Measurements from ENCODE around the gene SRSF6. TPM values are rescaled to one million over a fixed set of nuclear protein-coding genes. Genes with fewer than 3 reads are reported as not detected.

SRSF6 gene
- total and polyA plus RNA-seq, 10 of the 15 experiments (the other 5 are each of a cell fraction or from before 2014, with no cell fraction given): 57.2 to 191 (median 108) TPM

DNA sequence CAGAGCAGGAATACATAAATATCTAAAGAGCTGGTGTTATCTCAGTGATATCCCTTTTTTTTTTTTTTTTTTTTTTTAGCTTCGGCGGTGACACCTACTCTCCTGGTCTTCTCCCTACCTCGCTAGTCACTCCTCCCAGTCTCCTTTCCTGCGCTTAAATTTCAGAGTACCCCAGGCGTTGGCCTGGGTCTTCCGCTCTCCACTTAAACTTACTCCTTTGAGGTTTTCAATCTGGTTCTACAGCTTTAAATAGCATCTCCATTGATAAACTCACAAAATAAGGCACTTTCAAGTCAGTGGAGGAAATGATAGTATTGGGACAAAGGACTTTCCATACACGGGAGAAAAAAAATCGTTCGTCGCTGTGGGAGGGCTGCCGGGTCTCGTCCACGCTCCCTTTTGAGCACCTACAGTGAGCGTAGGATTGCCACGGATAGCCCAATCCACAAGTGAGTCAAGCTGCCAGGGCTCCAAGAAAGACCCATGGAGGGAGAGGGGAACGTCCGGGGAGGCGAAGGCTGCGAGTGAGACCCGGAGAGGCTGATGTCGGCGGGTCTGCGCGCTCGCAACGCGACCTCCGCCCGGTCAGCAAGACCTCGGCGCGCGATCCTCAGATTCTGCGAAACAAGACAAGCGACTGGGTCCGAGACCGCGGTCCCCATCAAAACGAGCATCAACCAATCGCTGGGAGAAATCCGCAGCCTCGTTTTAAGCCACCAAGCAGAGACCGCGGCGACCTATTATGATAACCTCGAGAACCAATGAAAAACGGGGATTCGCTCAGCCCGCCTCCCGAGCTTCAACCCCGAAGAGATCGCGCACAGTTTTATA is 672 bp upstream of the SRSF6 start (continued):
- TF ChIP-seq, protein P1, sequence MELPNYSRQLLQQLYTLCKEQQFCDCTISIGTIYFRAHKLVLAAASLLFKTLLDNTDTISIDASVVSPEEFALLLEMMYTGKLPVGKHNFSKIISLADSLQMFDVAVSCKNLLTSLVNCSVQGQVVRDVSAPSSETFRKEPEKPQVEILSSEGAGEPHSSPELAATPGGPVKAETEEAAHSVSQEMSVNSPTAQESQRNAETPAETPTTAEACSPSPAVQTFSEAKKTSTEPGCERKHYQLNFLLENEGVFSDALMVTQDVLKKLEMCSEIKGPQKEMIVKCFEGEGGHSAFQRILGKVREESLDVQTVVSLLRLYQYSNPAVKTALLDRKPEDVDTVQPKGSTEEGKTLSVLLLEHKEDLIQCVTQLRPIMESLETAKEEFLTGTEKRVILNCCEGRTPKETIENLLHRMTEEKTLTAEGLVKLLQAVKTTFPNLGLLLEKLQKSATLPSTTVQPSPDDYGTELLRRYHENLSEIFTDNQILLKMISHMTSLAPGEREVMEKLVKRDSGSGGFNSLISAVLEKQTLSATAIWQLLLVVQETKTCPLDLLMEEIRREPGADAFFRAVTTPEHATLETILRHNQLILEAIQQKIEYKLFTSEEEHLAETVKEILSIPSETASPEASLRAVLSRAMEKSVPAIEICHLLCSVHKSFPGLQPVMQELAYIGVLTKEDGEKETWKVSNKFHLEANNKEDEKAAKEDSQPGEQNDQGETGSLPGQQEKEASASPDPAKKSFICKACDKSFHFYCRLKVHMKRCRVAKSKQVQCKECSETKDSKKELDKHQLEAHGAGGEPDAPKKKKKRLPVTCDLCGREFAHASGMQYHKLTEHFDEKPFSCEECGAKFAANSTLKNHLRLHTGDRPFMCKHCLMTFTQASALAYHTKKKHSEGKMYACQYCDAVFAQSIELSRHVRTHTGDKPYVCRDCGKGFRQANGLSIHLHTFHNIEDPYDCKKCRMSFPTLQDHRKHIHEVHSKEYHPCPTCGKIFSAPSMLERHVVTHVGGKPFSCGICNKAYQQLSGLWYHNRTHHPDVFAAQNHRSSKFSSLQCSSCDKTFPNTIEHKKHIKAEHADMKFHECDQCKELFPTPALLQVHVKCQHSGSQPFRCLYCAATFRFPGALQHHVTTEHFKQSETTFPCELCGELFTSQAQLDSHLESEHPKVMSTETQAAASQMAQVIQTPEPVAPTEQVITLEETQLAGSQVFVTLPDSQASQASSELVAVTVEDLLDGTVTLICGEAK (IDR thresholded peaks at IDR 0.05; ENCODE audit: borderline replicate concordance): no peak
- TF ChIP-seq SP1 (IDR thresholded peaks at IDR 0.05; ENCODE audit: low read depth, low read length): peak; percentile 73
- TF ChIP-seq TAF1 (IDR thresholded peaks at IDR 0.05; ENCODE audit: borderline replicate concordance, low read depth, low read length): 0 out of 2 replicates have a peak, but pooled peaks have one; percentile 32
- no peak for TF ChIP-seq CREM (IDR thresholded peaks at IDR 0.05; ENCODE audit: low read depth)
- no peak for TF ChIP-seq PAX8 (IDR thresholded peaks at IDR 0.05)
- TF ChIP-seq RFX5 (IDR thresholded peaks at IDR 0.05; ENCODE audit: low read depth, low read length): no peak
- no peak for TF ChIP-seq POLR2AphosphoS5 (IDR thresholded peaks at IDR 0.05; ENCODE audit: low read length)
- TF ChIP-seq MTA3 (IDR thresholded peaks at IDR 0.05; ENCODE audit: borderline replicate concordance, low read length): no peak
- TF ChIP-seq RAD21 (IDR thresholded peaks at IDR 0.05; ENCODE audit: insufficient read depth, low read depth, low read length): no peak
- TF ChIP-seq BHLHE40 (IDR thresholded peaks at IDR 0.05; ENCODE audit: borderline replicate concordance in 1 of 2, low read depth in 2 of 2, low read length in 1 of 2): no peak
- TF ChIP-seq KLF5 (IDR thresholded peaks at IDR 0.05; ENCODE audit: partially characterized antibody): no peak
- TF ChIP-seq, protein P2, sequence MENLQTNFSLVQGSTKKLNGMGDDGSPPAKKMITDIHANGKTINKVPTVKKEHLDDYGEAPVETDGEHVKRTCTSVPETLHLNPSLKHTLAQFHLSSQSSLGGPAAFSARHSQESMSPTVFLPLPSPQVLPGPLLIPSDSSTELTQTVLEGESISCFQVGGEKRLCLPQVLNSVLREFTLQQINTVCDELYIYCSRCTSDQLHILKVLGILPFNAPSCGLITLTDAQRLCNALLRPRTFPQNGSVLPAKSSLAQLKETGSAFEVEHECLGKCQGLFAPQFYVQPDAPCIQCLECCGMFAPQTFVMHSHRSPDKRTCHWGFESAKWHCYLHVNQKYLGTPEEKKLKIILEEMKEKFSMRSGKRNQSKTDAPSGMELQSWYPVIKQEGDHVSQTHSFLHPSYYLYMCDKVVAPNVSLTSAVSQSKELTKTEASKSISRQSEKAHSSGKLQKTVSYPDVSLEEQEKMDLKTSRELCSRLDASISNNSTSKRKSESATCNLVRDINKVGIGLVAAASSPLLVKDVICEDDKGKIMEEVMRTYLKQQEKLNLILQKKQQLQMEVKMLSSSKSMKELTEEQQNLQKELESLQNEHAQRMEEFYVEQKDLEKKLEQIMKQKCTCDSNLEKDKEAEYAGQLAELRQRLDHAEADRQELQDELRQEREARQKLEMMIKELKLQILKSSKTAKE (IDR thresholded peaks at IDR 0.05; ENCODE audit: low read depth, poor library complexity, severe bottlenecking): no peak
- 0 out of 2 replicates have a peak, but pooled peaks have one; percentile 22 for TF ChIP-seq RUNX3 (IDR thresholded peaks at IDR 0.05; ENCODE audit: low read length)
- TF ChIP-seq, protein P3, sequence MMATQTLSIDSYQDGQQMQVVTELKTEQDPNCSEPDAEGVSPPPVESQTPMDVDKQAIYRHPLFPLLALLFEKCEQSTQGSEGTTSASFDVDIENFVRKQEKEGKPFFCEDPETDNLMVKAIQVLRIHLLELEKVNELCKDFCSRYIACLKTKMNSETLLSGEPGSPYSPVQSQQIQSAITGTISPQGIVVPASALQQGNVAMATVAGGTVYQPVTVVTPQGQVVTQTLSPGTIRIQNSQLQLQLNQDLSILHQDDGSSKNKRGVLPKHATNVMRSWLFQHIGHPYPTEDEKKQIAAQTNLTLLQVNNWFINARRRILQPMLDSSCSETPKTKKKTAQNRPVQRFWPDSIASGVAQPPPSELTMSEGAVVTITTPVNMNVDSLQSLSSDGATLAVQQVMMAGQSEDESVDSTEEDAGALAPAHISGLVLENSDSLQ (IDR thresholded peaks at IDR 0.05): no peak
- no peak for TF ChIP-seq STAT3 (IDR thresholded peaks at IDR 0.05; ENCODE audit: low read depth, low read length)
- no peak for TF ChIP-seq DPF2 (IDR thresholded peaks at IDR 0.05)
- peak; percentile 86 for TF ChIP-seq NFYB (IDR thresholded peaks at IDR 0.05; ENCODE audit: insufficient read depth, low read depth, low read length)
- TF ChIP-seq POU2F2 (IDR thresholded peaks at IDR 0.05; ENCODE audit: borderline replicate concordance, low read depth, low read length): no peak
- no peak for TF ChIP-seq LARP7 (IDR thresholded peaks at IDR 0.05)
- TF ChIP-seq, protein P4, sequence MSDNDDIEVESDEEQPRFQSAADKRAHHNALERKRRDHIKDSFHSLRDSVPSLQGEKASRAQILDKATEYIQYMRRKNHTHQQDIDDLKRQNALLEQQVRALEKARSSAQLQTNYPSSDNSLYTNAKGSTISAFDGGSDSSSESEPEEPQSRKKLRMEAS (IDR thresholded peaks at IDR 0.05; ENCODE audit: low read depth, low read length): no peak
- no peak for TF ChIP-seq CHD2 (IDR thresholded peaks at IDR 0.05; ENCODE audit: borderline replicate concordance, low read depth, low read length)
- TF ChIP-seq NR2C2 (IDR thresholded peaks at IDR 0.05; ENCODE audit: borderline replicate concordance, control insufficient read depth, insufficient read length, low read depth): no peak
- TF ChIP-seq BRCA1 (IDR thresholded peaks at IDR 0.05; ENCODE audit: low read depth, low read length): no peak
- no peak for TF ChIP-seq ASH2L (IDR thresholded peaks at IDR 0.05; ENCODE audit: borderline replicate concordance, low read depth)
